ENCODE data around the gene ZCCHC10.
"Not testable (repeated sequence)": the region's sequence is repeated elsewhere in the genome, so short reads cannot be mapped to it uniquely, and the experiment has no call there.

The ZCCHC10 gene

GRCh38 chr5:133041910-133042309, 15.6 kb upstream of the ZCCHC10 start:
- no peak for DNase-seq (ENCODE audit: low spot score)

- DNase-seq (ENCODE audit: low spot score): no peak
Measured at GRCh38 chr5:133041157-133041784, 14.9 kb upstream of the ZCCHC10 start.

- DNase-seq (ENCODE audit: low spot score): not testable (repeated sequence)
Measured at GRCh38 chr5:133036677-133037076, 10.3 kb upstream of the ZCCHC10 start.

- no peak for DNase-seq (ENCODE audit: low spot score)
Measured at GRCh38 chr5:133035224-133035623, 8.9 kb upstream of the ZCCHC10 start.

- no peak for DNase-seq (ENCODE audit: low spot score)
Measured at GRCh38 chr5:133034064-133034463, 7.7 kb upstream of the ZCCHC10 start.

GRCh38 chr5:133032852-133033742, 6.7 kb upstream of the ZCCHC10 start:
- peak; percentile 82 for DNase-seq (ENCODE audit: low spot score)

GRCh38 chr5:133030343-133031005, 4.1 kb upstream of the ZCCHC10 start:
- DNase-seq (ENCODE audit: low spot score): no peak

GRCh38 chr5:133029416-133029815, 3.1 kb upstream of the ZCCHC10 start:
- no peak for DNase-seq (ENCODE audit: low spot score)

- no peak for DNase-seq (ENCODE audit: low spot score)
Measured at GRCh38 chr5:133026664-133027153, 360 bp upstream of the ZCCHC10 start.

- not testable (repeated sequence) for DNase-seq (ENCODE audit: low spot score)
Measured at GRCh38 chr5:133019471-133019870, 6.9 kb downstream of the ZCCHC10 start.

GRCh38 chr5:133017964-133018363, 8.4 kb downstream of the ZCCHC10 start:
- no peak for DNase-seq (ENCODE audit: low spot score)

- DNase-seq (ENCODE audit: low spot score): no peak
Measured at GRCh38 chr5:133015466-133015865, 10.9 kb downstream of the ZCCHC10 start.

- DNase-seq (ENCODE audit: low spot score): not testable (repeated sequence)
Measured at GRCh38 chr5:133008455-133008854, 17.9 kb downstream of the ZCCHC10 start.

GRCh38 chr5:133006653-133007052, 19.7 kb downstream of the ZCCHC10 start:
- DNase-seq (ENCODE audit: low spot score): no peak

- no peak for DNase-seq (ENCODE audit: low spot score)
Measured at GRCh38 chr5:132999246-132999645, 27.1 kb downstream of the ZCCHC10 start.

GRCh38 chr5:132998556-132998955, 27.8 kb downstream of the ZCCHC10 start:
- no peak for DNase-seq (ENCODE audit: low spot score)

GRCh38 chr5:132996307-132996706, 30.0 kb downstream of the ZCCHC10 start:
- no peak for DNase-seq (ENCODE audit: low spot score)

GRCh38 chr5:132987531-132988408, 38.6 kb downstream of the ZCCHC10 start:
- no peak for DNase-seq (ENCODE audit: low spot score)

- DNase-seq (ENCODE audit: low spot score): not testable (repeated sequence)
Measured at GRCh38 chr5:132982971-132983370, 43.4 kb downstream of the ZCCHC10 start.

GRCh38 chr5:132981288-132981687, 45.1 kb downstream of the ZCCHC10 start:
- no peak for DNase-seq (ENCODE audit: low spot score)

GRCh38 chr5:132979976-132980375, 46.4 kb downstream of the ZCCHC10 start:
- DNase-seq (ENCODE audit: low spot score): no peak

Measured in germinal center (tissue), 1 donor.